Neural cell (in vitro differentiated cells): ENCODE results near the gene CAPRIN1.

ENCODE experiments used
- EZH2 ChIP-seq: fragments of 200-600, 300-800 bp; shearing (Covaris generic), sonication (generic); IDR thresholded peaks from 2 replicates; pipeline ENCODE4 v1.6.1; 2014; ENCODE audit warnings: antibody characterized with exemption, low read length, borderline replicate concordance, mild to moderate bottlenecking; ENCODE audit not compliant: insufficient read depth, poor library complexity, severe bottlenecking
- TAF1 ChIP-seq: IDR thresholded peaks from 2 replicates; pipeline ENCODE4 v1.6.1; 2012; ENCODE audit warnings: low read depth
- TF ChIP-seq, protein P1 (sequence below): fragments of 450-650 bp; IDR thresholded peaks from 2 replicates; pipeline ENCODE4 v1.5.1; 2014; ENCODE audit warnings: antibody characterized with exemption, mild to moderate bottlenecking, moderate library complexity; ENCODE audit not compliant: poor library complexity, severe bottlenecking

DNA sequence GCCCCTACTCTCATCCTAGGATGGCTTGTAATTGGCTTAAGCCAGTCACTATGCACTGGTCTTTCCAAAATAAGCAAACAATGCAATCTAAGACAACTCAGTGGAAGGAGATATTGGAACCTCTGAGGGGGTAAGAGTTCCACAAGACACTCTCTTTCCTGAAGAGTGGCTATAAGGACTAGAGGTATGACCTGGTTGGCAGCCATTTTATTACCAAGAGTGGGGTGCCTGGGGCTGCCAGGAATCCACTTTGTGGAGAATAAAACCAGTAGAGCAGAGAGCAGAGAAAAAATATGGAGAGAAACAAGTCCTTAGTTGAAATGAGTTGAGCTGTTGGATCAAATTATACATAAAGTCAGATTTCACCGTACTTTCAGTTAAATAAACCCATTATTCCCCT, 38.8 kb upstream of the CAPRIN1 start:
- no peak for TF ChIP-seq EZH2
- TF ChIP-seq, protein P1, sequence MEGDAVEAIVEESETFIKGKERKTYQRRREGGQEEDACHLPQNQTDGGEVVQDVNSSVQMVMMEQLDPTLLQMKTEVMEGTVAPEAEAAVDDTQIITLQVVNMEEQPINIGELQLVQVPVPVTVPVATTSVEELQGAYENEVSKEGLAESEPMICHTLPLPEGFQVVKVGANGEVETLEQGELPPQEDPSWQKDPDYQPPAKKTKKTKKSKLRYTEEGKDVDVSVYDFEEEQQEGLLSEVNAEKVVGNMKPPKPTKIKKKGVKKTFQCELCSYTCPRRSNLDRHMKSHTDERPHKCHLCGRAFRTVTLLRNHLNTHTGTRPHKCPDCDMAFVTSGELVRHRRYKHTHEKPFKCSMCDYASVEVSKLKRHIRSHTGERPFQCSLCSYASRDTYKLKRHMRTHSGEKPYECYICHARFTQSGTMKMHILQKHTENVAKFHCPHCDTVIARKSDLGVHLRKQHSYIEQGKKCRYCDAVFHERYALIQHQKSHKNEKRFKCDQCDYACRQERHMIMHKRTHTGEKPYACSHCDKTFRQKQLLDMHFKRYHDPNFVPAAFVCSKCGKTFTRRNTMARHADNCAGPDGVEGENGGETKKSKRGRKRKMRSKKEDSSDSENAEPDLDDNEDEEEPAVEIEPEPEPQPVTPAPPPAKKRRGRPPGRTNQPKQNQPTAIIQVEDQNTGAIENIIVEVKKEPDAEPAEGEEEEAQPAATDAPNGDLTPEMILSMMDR, result no peak
- no peak for TF ChIP-seq TAF1
